Activated T-helper 1 cell treated with anti-CD3 and anti-CD28 coated beads, Interleukin-12 subunit alpha, Interleukin-12 subunit beta, Interleukin-2, Interleukin-4 antibody, amounts not matched to agents 30 ng/mL and 10 ng/mL and 1 ng/mL, durations not matched to agents 14 hours and 24 hours and 36 hours (primary cell): ENCODE data around the gene CETN3. TPM values are rescaled to one million over a fixed set of nuclear protein-coding genes. Genes with fewer than 3 reads are reported as not detected.
"Not testable (repeated sequence)": the region's sequence is repeated elsewhere in the genome, so short reads cannot be mapped to it uniquely, and the experiment has no call there.

Experiments used
- DNase-seq: peaks from one replicate; pipeline ENCODE4 v3.0.0; 2021; ENCODE audit warnings: low spot score
- H3K27ac Mint-ChIP-seq: one replicate; pipeline ENCODE4 v1.8.0; 2021; ENCODE audit warnings: mild to moderate bottlenecking, mixed read lengths
- H3K27me3 Mint-ChIP-seq: one replicate; pipeline ENCODE4 v1.8.0; 2022; ENCODE audit warnings: mild to moderate bottlenecking, moderate library complexity, mixed read lengths; ENCODE audit not compliant: insufficient read depth
- H3K36me3 Mint-ChIP-seq: one replicate; pipeline ENCODE4 v1.8.0; 2021; ENCODE audit warnings: low read depth, mixed read lengths
- H3K4me1 Mint-ChIP-seq: one replicate; pipeline ENCODE4 v1.8.0; 2021; ENCODE audit warnings: low read depth, mixed read lengths
- H3K4me3 Mint-ChIP-seq: one replicate; pipeline ENCODE4 v1.8.0; 2021; ENCODE audit warnings: mild to moderate bottlenecking, moderate library complexity, mixed read lengths
- H3K9me3 Mint-ChIP-seq: one replicate; pipeline ENCODE4 v1.8.0; 2021; ENCODE audit warnings: mixed read lengths
- intact Hi-C: fragments of 100-400 bp; cut with micrococcal nuclease; formaldehyde crosslinking; loops from one replicate; pipeline ENCODE4 v1.15.1; 2024
- total RNA-seq: library from RNA; stranded (reverse); gene quantifications from 2 replicates; pipeline ENCODE4 v1.2.3, GENCODE V29; 2022

The CETN3 gene
- total RNA-seq, 1 donor from 2014 or later: 39.8 TPM

- Mint-ChIP-seq H3K4me3 (no peak overlapping the region), H3K27me3 (peaks cover 4% of the 10 kb centered on the region), H3K36me3 (no peaks in the 10 kb centered on the region), H3K27ac (no peak overlapping the region), H3K9me3 (no peaks in the 10 kb centered on the region), H3K4me1 (no peaks in the 10 kb centered on the region)
- intact Hi-C loops: no loop called here
- DNase-seq: no peak
Measured at GRCh38 chr5:90344689-90345088, 64.9 kb downstream of the CETN3 start.

GRCh38 chr5:90343731-90344130 lies 65.8 kb downstream of the CETN3 start:
- intact Hi-C loops, H3K36me3 Mint-ChIP-seq, H3K4me3 Mint-ChIP-seq, H3K27me3 Mint-ChIP-seq, H3K4me1 Mint-ChIP-seq, H3K27ac Mint-ChIP-seq, DNase-seq, H3K9me3 Mint-ChIP-seq: not testable (repeated sequence)

GRCh38 chr5:90342576-90342975 lies 67.0 kb downstream of the CETN3 start:
- no peaks in the 10 kb centered on the region for H3K4me1 Mint-ChIP-seq
- no peak for DNase-seq
- H3K9me3 Mint-ChIP-seq: no peaks in the 10 kb centered on the region
- H3K27me3 Mint-ChIP-seq: peaks cover 4% of the 10 kb centered on the region
- no peak overlapping the region for H3K4me3 Mint-ChIP-seq
- H3K27ac Mint-ChIP-seq: no peak overlapping the region
- no peaks in the 10 kb centered on the region for H3K36me3 Mint-ChIP-seq
- intact Hi-C loops: no loop called here

Other genes starting within 250 kb of the CETN3 start
- gene MBLAC2, start 65.0 kb upstream of the CETN3 start, total RNA-seq: 5.0 and 5.7 TPM in 2 replicates
- gene POLR3G, start 65.1 kb upstream of the CETN3 start, total RNA-seq: 18.4 and 22.1 TPM in 2 replicates
- 12.3 and 13.6 TPM in 2 replicates for gene LYSMD3, start 119.8 kb upstream of the CETN3 start, total RNA-seq
- gene ADGRV1, start 149.0 kb upstream of the CETN3 start, total RNA-seq: 0.05 TPM in 2 replicates